ENCODE measurements around the gene CCL16.
"Not testable (repeated sequence)": the region's sequence is repeated elsewhere in the genome, so short reads cannot be mapped to it uniquely, and the experiment has no call there.

Gene CCL16

DNA sequence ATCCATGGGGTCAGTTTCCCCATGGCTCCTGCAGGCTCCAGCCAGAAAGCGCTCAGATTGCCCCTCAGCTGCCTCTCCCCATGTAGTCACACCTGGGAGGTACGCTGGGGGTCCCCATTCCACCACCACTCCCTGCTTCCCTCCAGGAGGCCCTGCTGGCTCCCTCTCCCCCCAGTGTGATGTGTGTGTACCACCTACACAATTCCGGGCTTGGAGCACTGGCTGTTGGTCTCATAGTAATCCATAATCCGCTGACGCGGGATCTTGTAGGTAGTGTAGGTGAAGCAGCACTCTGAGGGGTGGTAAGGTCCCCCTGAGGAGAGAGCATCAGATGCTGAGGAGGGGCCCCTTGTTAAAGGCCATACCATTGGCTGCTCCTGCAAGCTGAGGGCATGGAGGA, 2.8 kb upstream of the CCL16 start:
- no peak for DNase-seq (ENCODE audit: low read depth)

DNA sequence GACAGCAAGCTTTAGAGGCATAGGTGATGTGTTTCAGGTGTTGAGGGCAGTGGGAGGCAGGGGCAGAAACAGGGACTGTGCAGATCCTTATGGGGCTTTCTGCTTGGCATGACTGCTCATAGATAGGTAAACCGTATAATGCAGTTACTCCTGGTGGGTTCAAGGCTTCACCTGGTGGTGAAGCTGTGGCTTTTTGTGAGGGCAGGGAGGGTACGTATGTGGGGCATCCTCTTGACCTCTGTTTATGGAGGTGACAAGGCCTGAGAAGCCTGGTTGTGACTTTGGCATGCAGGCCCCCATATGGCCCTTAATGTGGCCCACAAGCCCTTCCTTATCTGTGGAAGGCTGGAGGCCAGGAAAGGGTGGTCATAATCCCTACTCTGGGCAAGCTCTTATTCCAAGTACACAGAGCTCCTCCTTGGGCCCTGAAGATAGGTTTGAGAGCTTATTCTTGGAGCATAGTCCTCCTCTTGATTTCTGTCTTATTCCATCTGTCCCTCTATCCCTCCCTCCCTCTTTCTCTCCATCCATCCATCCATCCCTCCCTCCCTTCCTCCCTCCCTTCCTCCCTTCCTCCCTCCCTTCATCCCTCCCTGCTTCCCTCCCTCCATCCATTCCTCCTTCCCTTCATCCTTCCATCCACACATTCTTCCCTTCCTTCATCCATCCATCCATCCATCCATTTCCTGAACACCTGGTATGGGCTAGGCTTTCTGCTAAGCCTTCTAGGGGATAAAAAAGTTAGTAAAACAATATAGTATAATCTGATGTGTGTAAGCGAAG, 1.3 kb upstream of the CCL16 start:
- no peak for DNase-seq (ENCODE audit: low read depth)

DNA sequence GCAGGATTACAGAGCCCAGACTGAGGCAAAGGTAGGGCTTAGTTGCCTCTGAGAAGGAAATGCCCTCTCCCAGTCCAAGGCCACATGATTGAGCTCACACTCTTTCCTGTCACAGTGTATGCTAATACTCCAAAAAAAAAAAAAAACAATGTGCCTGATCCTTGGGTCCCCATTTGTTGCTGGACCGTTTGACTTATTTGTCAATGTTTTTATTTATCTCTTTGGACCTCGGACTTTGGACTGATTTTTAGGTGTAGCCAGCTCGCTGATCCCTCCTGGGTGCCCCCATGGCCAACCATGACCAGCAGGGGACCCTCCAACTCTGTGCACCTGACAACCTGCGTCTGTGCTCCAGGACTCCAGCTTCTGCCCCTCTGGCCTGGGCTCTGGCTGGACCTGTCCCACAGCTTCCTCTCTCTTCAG, 622 bp upstream of the CCL16 start:
- DNase-seq (ENCODE audit: low read depth): no peak

DNA sequence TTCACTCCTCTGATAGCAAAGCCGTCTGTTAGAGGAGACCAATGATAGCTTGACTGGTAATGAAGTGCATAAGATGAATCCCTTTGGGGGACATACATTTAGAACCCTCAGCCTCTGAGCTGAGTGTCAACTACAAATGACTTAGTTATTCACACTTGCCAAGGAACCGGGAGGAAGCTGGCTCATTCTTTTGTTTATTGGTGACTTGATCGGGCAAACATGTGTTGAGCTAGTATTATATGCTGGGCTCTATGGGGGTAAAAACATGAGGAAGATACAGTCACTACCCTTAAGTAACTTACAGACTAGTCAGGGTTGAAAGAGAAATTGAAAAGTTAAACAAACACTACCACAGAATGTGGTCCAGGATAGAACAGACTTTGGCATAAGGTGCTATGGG, 3.0 kb downstream of the CCL16 start:
- no peak for DNase-seq (ENCODE audit: low read depth)

DNA sequence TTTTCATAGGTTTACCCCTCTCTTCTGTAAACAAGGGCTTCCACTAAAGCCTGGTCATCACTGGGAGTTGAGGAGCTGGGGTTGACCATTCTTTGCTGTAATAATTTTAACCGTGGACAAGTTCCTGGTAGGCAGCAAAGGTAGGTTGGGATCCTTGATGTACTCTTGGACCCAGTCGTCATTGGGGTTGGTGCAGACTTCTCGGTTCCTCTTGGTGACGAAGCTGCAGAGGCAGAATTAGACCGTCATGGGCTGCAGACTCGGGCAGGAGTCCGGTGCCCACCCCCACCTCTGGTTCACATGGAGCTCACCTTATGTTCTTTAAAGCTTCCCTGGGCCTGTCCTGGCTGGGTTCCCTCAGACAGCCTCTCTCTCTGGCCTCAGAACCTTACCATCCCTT, 3.8 kb downstream of the CCL16 start:
- no peak for DNase-seq (ENCODE audit: low read depth)

DNA sequence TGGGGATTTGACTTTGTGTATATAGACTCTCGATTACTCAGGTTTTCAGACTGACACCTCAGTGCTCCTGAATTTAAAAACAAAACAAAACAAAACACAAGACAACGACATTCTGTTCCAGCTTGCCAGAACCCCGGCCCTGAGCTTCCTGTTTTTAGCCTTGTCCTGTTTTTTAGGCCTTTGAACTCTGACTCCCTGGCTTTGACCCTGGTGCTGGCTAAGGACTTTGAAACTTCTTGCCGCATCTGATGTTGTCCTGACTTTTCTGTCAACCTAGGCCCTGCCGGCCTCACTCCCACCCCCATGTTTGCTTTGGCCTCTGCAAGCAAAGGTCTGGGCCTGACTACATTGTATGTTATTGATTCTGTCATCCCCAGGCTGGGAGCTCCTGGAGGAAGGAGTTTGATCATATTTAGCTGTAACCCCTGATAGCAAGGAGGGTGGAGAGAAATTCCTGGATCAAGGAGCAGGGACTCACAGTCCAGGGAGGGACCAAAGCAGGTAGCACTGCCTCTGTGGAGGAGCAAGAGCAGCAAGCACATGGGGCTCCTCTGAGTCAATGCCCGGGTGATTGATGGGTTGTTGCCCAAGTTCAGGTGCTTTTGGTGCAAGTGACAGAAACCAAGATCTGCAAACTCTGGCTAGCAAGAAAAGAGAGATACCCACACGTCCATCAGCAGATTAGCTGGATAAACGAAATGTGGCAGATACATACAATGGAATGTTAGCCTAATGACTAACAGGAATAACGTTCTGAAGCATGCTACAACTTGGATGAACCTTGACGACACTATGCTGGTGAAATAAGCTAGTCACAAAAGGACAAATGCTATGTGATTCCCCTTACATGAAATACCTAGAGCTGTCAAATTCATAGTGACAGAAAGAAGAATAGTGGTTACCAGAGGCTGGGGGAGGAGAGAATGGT, 7.7 kb downstream of the CCL16 start:
- DNase-seq (ENCODE audit: low read depth): no peak

DNA sequence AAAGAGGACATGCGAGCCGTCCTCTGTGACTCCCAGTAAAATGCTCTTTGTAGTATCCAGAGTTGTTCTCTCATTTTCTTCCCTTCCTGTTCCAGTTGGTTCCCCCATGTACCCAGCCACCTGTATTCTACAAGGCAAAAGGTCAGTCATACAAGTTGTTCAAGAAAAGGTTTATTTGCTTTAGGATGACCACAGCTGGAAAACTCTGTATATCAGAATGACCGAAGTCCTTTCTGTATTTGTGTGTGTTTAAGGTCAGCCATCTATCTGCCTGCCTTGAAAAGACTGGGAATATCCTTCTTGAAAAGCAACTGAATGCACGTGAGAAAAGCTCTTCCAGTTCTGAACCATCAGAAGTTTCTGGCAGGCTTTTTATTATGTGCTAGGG, 8.4 kb downstream of the CCL16 start:
- DNase-seq (ENCODE audit: low read depth): no peak

DNA sequence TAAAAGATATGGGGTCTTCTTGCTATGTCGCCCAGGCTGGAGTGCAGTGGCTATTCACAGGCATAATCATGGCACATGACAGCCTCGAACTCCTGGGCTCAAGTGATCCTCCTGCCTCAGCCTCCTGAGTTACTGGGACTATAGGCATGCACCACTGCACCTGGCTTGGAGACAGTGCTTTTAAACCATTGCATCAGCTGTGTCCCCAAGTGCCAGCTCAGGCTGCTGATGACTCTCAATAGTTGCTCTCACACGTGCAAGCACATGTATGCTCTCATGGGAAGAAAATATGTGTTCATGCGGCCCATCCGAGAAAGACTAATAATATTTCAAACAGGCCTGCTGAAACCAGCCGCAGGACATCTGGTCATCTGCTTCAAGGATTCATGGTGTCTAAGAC, 8.8 kb downstream of the CCL16 start:
- DNase-seq (ENCODE audit: low read depth): no peak

DNA sequence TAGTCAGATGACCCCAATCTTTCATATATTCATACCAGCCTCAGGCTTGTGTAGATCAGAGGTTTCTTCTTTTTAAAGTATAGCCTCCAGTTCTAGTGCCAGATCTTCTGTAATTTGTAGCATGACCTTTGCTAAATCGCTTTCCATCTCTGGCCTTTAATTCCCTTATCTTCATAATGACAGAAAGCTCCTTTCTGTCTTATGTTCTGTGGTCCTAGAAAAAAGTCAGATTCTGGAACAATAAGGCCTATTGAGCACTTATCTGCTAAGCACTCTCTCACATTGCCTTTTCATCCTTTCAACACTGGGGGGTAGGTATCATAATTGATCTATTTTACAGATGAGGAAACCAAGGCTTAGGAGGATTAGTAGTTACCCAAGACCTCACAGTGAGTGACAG, 9.2 kb downstream of the CCL16 start:
- DNase-seq (ENCODE audit: low read depth): no peak

DNA sequence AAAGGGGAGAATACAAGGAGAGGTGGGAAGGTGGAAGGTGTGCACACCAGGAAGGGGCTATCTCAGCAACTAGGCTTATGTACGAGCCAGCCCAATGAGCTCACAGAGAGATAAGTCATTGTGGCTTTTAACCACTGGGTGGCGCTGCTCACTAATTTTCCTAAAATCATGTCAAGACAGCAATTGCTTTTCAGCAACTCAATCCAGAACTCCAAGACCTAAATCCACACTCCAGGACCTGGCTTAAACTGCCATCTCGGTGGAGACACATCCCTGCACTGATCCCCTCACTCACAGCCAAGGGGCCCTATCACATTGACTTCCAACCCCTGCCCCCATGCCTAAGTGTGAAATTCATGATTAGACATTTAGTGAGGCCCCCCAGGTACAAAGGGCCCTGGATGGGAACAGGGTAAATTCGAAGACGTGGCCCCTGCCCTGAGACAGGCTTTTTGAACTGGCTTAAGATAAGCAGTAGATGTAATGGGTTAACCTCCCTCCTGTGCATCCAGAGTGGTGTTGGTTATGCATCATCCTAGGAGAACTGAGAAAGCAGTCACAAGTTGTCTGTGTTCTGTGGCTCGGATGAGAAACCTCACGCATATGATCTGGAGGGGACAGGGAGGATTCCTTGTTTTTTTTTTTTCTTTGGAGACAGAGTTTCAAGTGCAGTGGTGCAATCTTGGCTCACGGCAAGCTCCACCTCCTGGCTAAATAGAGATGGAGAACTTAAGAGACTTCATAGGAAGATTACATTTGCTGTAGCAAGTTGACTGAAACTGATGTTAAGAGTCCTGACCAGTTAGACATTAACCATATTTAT, 11.5 kb downstream of the CCL16 start:
- DNase-seq (ENCODE audit: low read depth): peak; percentile 4

DNA sequence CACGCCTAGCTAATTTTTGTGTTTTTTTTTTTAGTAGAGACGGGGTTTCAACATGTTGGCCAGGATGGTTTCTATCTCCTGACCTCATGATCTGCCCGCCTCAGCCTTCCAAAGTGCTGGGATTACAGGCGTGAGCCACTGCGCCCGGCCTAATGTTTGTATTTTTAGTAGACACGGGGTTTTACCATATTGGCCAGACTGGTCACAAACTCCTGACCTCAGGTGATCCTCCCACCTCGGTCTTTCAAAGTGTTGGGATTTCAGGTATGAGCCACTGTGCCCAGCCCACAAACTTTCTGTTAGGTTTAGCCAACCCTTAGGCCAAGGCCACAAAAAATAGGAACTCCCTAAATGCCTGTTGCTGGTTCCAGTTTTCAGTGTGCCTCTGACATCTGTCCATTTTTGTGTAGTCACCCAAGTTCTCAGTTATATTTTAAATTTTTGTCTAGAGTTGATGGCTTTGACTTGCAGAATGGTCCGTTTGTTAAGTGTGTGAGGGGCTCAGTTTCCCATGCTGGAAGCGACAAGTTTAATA, 12.7 kb downstream of the CCL16 start:
- DNase-seq (ENCODE audit: low read depth): no peak

DNA sequence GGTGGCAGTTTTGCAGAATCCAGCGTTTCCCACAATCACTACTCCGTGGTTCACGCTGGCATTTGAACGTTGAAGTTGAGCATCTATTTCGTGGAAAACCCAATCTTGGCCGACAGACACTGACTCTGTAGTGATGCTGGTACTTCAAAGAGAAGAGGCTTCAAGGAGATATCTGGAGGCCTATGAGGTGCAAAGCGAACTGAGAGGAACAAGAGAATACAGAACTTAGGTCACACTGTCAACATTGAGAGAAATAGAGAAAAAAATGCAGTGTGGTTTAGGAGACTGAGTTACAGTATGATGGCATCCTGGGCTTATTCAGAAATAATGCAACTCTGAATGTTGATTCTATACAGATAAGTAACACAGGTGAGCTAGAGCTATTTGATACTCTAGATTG, 16.0 kb downstream of the CCL16 start:
- no peak for DNase-seq (ENCODE audit: low read depth)

DNA sequence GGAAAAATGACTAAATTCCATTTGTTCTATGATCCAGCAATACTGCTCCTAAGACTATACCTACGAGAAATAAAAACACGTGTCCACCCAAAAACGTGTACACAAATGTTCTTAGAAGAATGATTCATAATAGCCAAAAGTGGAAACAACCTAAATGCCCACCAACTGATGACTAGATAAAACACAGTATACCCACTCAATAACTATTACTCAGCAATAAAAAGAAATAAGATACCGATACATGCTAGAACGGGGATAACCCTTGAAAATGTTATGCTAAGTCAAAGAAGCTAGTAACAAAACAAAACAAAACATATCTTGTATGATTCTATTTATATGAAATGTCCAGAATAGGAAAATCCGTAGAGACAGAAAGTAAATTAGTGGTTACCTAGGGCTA, 17.6 kb downstream of the CCL16 start:
- DNase-seq (ENCODE audit: low read depth): no peak

DNA sequence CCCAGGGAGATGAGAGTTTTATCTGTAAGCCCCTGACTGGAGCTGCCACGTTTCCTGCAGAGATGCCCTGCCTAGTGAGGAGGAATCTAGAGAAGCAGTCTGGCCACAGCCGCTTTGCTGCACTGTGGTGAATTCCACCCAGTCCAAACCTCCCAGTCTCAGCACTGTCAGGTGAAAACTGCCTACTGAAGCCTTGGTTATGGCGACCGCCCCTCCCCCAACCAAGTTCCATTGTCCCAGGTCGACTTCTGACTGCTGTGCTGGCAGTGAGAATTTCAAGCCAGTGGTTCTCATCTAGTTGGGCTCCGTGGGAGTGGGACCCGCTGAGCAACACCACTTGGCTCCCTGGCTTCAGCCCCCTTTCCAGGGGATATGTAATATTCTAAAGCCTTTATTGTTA, 27.6 kb downstream of the CCL16 start:
- DNase-seq (ENCODE audit: low read depth): no peak

DNA sequence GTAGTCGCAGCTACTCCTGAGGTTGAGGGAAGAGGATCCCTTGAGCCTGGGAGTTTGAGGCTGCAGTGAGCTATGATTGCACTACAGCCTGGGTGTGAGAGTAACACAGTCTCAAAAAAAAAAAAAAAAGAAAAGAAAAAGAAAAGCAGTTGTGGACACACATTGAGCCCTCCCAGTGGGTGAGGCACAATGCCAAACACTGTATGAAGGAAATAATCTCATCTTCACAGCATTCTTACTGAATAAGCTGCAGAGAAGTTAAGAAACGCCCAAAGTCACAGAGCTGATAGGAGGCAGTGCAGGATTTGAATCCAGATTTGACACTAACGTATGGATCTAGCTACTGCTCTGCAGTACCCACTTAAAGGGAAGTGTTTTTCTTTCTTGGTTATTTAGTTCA, 31.9 kb downstream of the CCL16 start:
- DNase-seq (ENCODE audit: low read depth): no peak

DNA sequence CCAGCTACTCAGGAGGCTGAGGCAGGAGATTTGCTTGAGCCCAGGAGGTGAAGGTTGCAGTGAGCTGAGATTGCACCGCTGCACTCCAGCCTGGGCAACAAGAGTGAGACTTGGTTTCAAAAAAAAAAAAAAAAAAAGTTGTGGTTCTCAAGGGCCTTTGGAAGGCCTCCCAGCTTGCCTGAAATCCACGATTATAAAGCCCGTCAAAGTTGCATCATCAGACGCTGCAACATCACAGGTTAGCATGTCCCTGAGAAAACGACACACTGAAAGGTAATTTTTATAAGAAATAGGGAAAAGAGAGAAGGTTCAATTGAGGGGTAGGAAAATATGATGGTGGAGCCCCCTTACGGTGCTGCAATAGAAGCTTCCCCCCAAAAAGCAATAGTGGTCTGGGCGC, 33.2 kb downstream of the CCL16 start:
- DNase-seq (ENCODE audit: low read depth): no peak

DNA sequence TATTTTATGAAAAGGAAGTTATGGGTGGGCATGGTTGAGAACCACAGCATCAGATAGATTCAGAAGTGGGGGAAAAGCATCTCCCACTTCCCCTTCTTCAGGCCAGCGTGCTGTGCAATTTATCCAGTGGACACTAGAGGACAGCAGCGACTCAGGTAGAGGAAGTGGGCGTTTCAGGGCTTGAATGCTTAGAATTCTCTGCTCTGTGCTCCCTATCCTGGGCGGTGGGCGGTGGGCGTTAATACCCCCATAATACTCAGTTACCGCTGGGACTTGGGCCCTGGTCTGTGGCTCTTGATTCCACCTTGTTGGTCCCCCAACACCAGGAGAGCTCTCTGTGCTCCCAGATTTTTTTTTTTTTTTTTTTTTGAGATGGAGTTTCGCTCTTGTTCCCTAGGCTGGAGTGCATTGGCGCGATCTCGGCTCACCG, 34.1 kb downstream of the CCL16 start:
- DNase-seq (ENCODE audit: low read depth): no peak

DNA sequence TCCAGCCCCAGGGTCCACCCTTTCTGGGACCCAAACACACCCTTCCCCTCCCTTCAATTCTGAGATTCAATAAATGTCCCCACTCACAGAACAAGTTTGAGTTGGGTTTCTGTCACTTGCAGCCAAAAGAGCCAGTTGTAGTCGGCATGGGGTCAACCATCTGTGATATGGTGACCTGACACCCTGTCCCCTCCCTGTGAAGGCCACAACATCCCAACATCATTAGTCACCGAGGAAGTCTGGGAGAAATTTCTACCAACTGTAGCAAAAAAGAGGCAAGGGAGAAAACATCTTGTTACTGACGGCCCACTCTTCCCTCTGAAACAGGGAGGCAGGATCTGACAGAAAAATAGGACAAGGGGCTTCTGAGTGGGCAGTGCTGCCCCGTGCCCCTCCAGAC, 37.1 kb downstream of the CCL16 start:
- DNase-seq (ENCODE audit: low read depth): no peak

DNA sequence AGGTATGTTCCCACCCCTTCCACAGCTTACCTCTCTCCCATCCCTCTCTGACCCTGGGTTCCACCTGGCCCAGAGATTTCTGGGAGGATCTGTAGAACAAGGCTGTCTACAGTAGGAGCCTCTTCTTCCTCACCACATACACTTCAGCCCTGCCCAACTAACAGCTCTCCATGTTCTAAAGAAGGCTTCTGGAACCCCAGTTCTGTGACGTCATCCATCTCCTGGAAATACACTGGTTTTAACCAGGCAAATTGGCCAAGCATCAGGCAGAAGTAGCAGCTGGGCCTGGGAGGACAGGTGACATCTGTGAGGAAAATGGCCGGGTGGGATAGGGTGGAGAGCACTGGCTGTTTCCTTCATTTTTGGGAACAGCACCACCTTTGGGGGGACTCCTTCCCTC, 37.8 kb downstream of the CCL16 start, which contains the start of gene LYZL6:
Gene LYZL6, minus strand, starts transcription at position 177 of the 400 bp plus-strand sequence. CDS start 4,357 bp downstream, outside the sequence.
- DNase-seq (ENCODE audit: low read depth): no peak

DNA sequence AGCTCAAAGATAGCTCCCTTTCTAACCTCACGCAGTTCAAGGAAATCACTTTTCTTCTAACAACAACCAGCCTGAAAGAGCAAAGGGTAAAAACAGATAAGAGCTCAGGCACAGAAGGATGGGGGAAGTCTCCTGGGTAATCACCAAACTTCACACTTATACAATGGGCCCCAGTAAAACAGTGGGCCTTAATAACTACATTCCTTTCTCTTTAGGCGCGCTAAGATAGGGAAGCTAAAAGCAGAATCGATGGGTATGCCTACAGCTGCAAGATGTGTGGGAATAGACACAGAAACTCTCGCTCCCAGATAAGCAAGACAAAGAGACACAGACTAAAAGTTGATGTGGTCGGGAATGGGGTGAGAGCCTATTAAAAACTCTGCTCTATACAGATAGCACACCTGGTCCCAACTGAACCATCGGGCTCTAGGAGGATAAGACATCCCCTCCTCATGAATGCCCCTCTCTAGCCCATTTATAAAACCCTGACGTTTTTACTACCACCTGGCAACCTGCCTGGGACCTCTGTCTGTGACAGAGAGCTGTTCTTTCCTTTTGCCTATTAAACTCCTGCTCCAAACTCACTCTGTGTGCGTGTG, 38.6 kb downstream of the CCL16 start:
- no peak for DNase-seq (ENCODE audit: low read depth)

DNA sequence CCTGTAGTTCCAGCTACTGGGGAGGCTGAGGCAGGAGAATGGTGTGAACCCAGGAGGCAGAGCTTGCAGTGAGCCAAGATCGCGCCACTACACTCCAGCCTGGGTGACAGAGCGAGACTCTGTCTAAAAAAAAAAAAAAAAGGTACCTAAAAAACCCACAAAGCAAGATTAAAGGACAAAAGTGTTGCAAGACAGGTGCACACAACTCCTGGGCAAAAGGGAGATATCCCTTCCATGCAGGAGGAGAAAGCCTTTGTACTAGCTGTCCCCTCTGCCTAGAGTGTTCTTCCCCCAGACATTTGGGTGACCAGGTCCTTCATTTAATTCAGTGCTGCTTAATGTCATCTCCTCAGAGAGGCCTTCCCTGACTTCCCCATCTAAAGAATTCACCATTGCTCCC, 42.8 kb downstream of the CCL16 start:
- not testable (repeated sequence) for DNase-seq (ENCODE audit: low read depth)

DNA sequence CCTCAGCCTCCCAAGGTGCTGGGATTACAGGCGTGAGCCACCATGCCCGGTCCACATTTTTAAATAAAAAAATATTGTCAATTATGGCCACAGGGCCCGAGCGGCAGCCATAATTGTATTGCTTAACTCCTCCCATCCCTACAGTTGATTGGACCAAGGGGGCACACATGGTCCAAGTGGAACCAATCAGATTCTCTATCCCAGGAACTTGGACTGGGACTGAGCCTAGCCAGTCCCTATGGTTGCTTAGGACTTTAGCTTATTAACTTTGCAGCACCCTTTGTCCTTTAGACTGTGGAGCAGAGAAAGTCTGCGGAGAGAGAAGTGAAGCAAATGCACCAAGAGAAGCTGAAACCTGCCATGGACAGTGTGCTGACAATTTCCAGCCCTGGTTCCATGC, 45.2 kb downstream of the CCL16 start:
- DNase-seq (ENCODE audit: low read depth): no peak
